Measurements from ENCODE around the gene FUT9. TPM values are rescaled to one million over a fixed set of nuclear protein-coding genes. Genes with fewer than 3 reads are reported as not detected.

Gene FUT9
- total and polyA plus RNA-seq, 2 of the 13 experiments (the other 11 are each of a cell fraction or from before 2014, with no cell fraction given): 0.01 TPM; not detected in 1

GRCh38 chr6:95978230-95978629 lies 37.5 kb upstream of the FUT9 start:
- WGBS (ENCODE audit: low lambda C conversion rate): 4% methylated on average over 2 of the region's 2 CpGs
- ChIA-PET POLR2A (no interaction called here), CTCF (ENCODE audit: low intra/inter-chr PET ratio, low total read pairs) (no interaction called here)
- H3K27ac ChIP-seq (ENCODE audit: extremely low read length, insufficient read depth, low read length): no peak overlapping the region
- TF ChIP-seq, protein P1, sequence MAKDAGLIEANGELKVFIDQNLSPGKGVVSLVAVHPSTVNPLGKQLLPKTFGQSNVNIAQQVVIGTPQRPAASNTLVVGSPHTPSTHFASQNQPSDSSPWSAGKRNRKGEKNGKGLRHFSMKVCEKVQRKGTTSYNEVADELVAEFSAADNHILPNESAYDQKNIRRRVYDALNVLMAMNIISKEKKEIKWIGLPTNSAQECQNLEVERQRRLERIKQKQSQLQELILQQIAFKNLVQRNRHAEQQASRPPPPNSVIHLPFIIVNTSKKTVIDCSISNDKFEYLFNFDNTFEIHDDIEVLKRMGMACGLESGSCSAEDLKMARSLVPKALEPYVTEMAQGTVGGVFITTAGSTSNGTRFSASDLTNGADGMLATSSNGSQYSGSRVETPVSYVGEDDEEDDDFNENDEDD (CRISPR knock-in tag; IDR thresholded peaks at IDR 0.05; ENCODE audit: borderline replicate concordance): no peak
- TF ChIP-seq SKIL (CRISPR knock-in tag; IDR thresholded peaks at IDR 0.05; ENCODE audit: borderline replicate concordance): no peak
- no peak for TF ChIP-seq ZNF567 (CRISPR knock-in tag; IDR thresholded peaks at IDR 0.05; ENCODE audit: borderline replicate concordance)
- TF ChIP-seq ZNF556 (CRISPR knock-in tag; IDR thresholded peaks at IDR 0.05; ENCODE audit: borderline replicate concordance): no peak
- TF ChIP-seq CC2D1A (CRISPR knock-in tag; IDR thresholded peaks at IDR 0.05): no peak
- no peak overlapping the region for H3K4me2 ChIP-seq (ENCODE audit: low read depth, low read length)
- no peaks in the 10 kb centered on the region for H3K27me3 ChIP-seq (ENCODE audit: control insufficient read depth in 1 of 2, insufficient read depth in 2 of 2, low read length in 2 of 2)
- no peak overlapping the region for H3K4me3 ChIP-seq (replicated peaks in 1 of 3; ENCODE audit: insufficient read depth in 1 of 3, low read depth in 2 of 3, low read length in 3 of 3)
- intact Hi-C loops (cut with micrococcal nuclease; ENCODE audit: unreplicated experiment) (no loop called here), in situ Hi-C loops (cut with HindIII; ENCODE audit: extremely low pct_ligation_motif_present, low pct_unique_long_range_greater_than_20kb) (no loop called here)
- H3K9me3 ChIP-seq (ENCODE audit: low read length): no peaks in the 10 kb centered on the region
- no peak for ATAC-seq
- no peak for FAIRE-seq
- H4K20me1 ChIP-seq (ENCODE audit: insufficient read depth, low read length): no peaks in the 10 kb centered on the region
- DNase-seq (ENCODE audit: low spot score): no peak
- BruUV-seq (replicated peaks): no TSS peak
- H3K9ac ChIP-seq (ENCODE audit: insufficient read depth, low read depth, low read length): no peak overlapping the region
- H2AFZ ChIP-seq (ENCODE audit: low read length): no peak overlapping the region
- H3K36me3 ChIP-seq (replicated peaks in 1 of 2; ENCODE audit: control insufficient read depth in 1 of 2, insufficient read depth in 2 of 2, low read length in 2 of 2): no peaks in the 10 kb centered on the region
- H3K79me2 ChIP-seq (ENCODE audit: insufficient read depth, low read length): no peaks in the 10 kb centered on the region
- H3K4me1 ChIP-seq (ENCODE audit: insufficient read depth, low read length): no peaks in the 10 kb centered on the region

GRCh38 chr6:95991906-95992305 lies 23.9 kb upstream of the FUT9 start:
- intact Hi-C loops (cut with micrococcal nuclease; ENCODE audit: unreplicated experiment): no loop called here
- CTCF ChIA-PET (ENCODE audit: low intra/inter-chr PET ratio, low total read pairs): no interaction called here
- no TSS peak for BruUV-seq (replicated peaks)

More at GRCh38 chr6:95991906-95992305, 23.9 kb upstream of the FUT9 start:
- POLR2A ChIA-PET: no interaction called here
- Histone ChIP-seq H3K9ac (ENCODE audit: insufficient read depth, low read depth, low read length) (no peak overlapping the region), H2AFZ (ENCODE audit: low read length) (no peak overlapping the region), H3K79me2 (ENCODE audit: insufficient read depth, low read length) (no peaks in the 10 kb centered on the region), H3K4me2 (ENCODE audit: low read depth, low read length) (no peak overlapping the region), H3K9me3 (ENCODE audit: low read length) (peaks cover 13% of the 10 kb centered on the region; the same call in 1 of the 2 replicates), H3K27me3 (ENCODE audit: control insufficient read depth in 1 of 2, insufficient read depth in 2 of 2, low read length in 2 of 2) (no peaks in the 10 kb centered on the region), H3K36me3 (replicated peaks in 1 of 2; ENCODE audit: control insufficient read depth in 1 of 2, insufficient read depth in 2 of 2, low read length in 2 of 2) (no peaks in the 10 kb centered on the region), H3K4me1 (ENCODE audit: insufficient read depth, low read length) (no peaks in the 10 kb centered on the region), H3K27ac (ENCODE audit: extremely low read length, insufficient read depth, low read length) (no peak overlapping the region), H4K20me1 (ENCODE audit: insufficient read depth, low read length) (no peaks in the 10 kb centered on the region), H3K4me3 (replicated peaks in 1 of 3; ENCODE audit: insufficient read depth in 1 of 3, low read depth in 2 of 3, low read length in 3 of 3) (no peak overlapping the region)
- no peak for TF ChIP-seq NCOR1 (IDR thresholded peaks at IDR 0.05; ENCODE audit: borderline replicate concordance, low read length)
- TF ChIP-seq ELF4 (CRISPR knock-in tag; IDR thresholded peaks at IDR 0.05; ENCODE audit: borderline replicate concordance): no peak
- no peak for TF ChIP-seq ZNF350 (CRISPR knock-in tag; IDR thresholded peaks at IDR 0.05; ENCODE audit: borderline replicate concordance, low read depth)
- no peak for TF ChIP-seq GLI4 (CRISPR knock-in tag; IDR thresholded peaks at IDR 0.05; ENCODE audit: borderline replicate concordance)
- in situ Hi-C loops (cut with HindIII; ENCODE audit: extremely low pct_ligation_motif_present, low pct_unique_long_range_greater_than_20kb): no loop called here
- DNase-seq (ENCODE audit: low spot score) (no peak), FAIRE-seq (no peak), ATAC-seq (no peak)
- WGBS (ENCODE audit: low lambda C conversion rate): 14% methylated on average over 2 of the region's 5 CpGs
